ENCODE measurements around the gene PRMT7.

DNA sequence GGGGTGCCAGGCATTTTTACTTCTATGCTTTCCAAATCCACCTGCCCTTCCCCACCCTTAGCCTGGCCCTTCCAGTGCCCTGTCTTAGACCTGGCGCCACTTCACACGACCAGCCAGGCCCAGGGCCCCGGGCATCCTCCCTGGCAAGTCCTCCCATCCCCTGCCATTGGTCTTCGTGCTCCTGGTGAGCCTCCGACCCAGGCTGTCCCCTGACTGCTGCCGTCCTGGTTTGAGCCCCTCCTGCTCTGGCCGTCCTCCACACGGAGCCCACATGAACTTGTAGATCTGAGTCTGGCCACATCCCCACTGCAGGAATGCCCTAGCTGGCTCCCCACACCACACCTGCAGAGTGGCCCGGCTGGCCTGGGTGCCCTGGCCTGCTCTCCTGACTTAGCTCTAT is 44.0 kb downstream of the PRMT7 start:
- TF ChIP-seq BCL11A (IDR thresholded peaks at IDR 0.05; ENCODE audit: low read depth in 2 of 2, low read length in 2 of 2) (no peak), GTF2F1 (IDR thresholded peaks at IDR 0.05; ENCODE audit: borderline replicate concordance, low read depth, low read length) (no peak), RNF2 (IDR thresholded peaks at IDR 0.05; ENCODE audit: borderline replicate concordance, low read depth, low read length, missing control alignments, poor library complexity, severe bottlenecking) (no peak)
- TF ChIP-seq, protein P1, sequence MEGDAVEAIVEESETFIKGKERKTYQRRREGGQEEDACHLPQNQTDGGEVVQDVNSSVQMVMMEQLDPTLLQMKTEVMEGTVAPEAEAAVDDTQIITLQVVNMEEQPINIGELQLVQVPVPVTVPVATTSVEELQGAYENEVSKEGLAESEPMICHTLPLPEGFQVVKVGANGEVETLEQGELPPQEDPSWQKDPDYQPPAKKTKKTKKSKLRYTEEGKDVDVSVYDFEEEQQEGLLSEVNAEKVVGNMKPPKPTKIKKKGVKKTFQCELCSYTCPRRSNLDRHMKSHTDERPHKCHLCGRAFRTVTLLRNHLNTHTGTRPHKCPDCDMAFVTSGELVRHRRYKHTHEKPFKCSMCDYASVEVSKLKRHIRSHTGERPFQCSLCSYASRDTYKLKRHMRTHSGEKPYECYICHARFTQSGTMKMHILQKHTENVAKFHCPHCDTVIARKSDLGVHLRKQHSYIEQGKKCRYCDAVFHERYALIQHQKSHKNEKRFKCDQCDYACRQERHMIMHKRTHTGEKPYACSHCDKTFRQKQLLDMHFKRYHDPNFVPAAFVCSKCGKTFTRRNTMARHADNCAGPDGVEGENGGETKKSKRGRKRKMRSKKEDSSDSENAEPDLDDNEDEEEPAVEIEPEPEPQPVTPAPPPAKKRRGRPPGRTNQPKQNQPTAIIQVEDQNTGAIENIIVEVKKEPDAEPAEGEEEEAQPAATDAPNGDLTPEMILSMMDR (IDR thresholded peaks at IDR 0.05; ENCODE audit: control extremely low read depth in 1 of 3, insufficient read depth in 1 of 3, low read depth in 1 of 3, low read length in 3 of 3), result no peak
